Measurements from ENCODE around the gene GYS1.
A peak's percentile ranks its signal among the peaks of the same experiment; 100 is the strongest.
"Not testable (repeated sequence)": the region's sequence is repeated elsewhere in the genome, so short reads cannot be mapped to it uniquely, and the experiment has no call there.

Gene GYS1

DNA sequence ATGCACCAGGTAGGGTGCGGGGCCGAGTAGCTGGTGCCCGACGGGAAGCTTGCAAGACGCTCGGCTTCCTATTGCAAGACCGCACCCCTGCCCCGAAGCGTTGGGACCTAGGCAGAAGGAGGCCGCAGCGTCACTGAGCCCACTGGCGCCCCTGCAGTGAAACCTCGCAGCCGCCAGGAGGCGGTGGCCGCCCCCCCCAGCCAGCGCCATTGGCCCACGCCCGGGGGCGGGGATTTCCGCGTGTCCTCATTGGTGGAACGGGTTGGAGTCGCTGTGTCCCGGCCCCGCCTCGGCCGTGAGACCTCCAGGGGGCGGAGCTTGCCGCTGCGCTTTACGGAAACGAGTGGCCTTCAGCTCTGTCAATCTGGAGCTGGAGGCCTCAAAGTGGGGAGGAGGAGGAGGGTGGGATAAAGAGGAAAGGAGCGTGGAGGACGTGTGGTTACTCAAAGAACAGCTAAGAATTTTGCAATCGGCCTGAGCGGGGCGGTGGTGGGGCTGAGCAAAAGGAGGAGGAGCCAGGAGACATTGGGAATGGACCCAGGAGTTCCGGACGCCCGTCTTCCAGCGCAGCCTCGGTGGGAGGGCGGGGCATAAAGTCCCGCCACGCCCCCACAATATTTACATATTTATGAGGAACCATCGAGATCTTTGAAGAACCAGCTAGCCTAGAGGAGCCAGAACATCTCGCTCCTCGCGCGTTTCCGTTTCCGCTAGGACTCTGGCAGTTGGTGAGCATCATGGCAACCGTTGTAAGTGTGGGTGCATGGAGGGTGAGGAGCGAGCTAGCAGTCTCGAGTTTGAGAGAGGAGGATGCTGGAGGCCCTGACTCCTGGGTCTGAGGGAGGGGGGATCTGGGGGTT lies at the start of gene GYS1, which contains the start of gene RUVBL2:
GYS1 (minus strand) TSS at position 135 of the 860 bp plus-strand sequence. CDS start 197 bp downstream, outside the sequence.
RUVBL2 (plus strand) TSS at position 713 of the 860 bp plus-strand sequence; CDS start at position 738, 25 bp downstream.
- peak; percentile 100 for DNase-seq (ENCODE audit: low spot score)

DNA sequence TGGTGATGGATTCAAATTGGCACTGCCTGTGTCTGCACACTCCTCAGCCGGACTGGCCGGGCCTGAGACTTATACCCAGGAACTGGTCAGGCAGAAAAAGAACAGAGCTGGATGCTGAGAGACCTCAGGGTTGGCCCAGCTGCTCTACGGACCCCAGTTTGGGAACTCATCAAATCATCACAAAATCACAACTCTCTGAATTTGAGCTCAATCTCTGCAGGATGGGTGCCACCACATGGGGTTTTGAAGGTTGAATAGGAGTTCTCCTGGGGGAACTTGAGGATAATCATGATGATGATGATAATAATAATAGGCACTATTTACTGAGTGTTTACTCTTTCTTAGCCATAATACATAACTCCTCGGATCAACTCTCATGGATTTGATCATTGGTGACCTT lies 49.6 kb upstream of the GYS1 start:
- DNase-seq (ENCODE audit: low spot score), result not testable (repeated sequence)

DNA sequence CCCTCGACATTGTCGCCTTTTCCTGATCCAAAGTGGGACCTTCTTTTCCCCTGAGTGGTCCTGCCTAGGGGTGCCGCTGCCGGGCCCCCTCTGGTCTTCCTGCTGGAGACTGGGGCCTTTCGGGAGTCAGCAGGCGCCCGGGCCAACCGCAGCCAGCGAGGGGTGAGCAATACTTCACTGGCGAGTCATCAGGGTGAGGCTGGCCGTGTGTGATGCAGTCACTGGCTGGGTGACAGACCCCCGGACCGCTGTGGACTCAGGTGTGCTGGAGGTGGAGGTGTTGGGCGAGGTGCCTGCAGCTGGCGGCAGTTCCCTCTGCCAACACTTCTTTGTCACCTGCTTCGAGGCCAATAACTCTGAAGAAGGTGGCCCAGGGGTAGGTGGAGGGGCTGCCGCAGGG lies 49.1 kb upstream of the GYS1 start:
- DNase-seq (ENCODE audit: low spot score), result no peak

DNA sequence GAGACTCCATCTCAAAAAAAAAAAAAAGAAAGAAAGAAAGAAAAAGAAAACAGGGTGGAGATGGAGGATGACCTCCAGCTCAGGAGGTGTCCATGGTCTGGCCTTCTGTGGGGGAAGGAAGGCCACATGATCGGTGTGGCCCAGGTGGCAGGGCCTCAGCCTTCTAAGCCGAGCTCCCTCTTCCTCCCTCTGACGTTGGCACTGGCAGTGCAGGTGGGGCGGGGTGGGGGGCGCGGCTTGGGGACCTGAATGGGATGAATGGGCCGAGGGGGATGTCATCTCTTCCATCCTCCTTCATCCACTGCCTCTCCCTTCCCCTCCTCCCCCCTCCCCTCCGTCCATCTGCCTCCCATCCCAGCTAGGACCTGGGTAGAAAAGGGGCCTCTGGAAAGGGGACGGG lies 46.6 kb upstream of the GYS1 start:
- not testable (repeated sequence) for DNase-seq (ENCODE audit: low spot score)

DNA sequence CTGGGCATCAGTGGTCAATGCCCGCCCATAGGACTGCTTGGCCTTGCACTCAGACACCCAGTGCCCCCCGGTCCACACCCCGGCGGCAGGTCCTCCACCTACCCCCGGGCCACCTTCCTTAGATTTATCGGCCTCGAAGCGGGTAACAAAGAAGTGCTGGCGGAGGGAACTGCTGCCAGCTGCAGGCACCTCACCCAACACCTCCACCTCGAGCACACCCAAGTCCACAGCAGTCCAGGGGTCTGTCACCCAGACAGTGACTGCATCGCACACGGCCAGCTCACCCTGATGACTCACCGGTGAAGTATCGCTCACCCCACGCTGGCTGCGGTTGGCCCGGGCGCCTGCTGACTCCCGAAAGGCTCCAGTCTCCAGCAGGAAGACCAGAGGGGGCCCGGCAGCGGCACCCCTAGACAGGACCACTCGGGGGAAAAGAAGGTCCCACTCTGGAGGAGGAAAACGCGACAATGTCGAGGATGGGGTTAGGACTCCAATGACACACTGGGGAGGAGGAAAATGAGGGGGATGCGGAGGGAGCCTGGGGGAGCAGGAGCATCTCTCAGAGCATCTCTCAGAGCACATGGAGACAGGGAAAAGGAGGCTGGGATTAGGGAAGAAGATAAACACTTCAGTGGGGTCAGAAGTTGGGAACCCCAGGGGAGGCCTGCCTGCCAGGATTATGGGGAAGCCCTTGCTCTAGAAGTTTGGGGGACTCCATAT lies 45.6 kb upstream of the GYS1 start:
- DNase-seq (ENCODE audit: low spot score), result not testable (repeated sequence)

DNA sequence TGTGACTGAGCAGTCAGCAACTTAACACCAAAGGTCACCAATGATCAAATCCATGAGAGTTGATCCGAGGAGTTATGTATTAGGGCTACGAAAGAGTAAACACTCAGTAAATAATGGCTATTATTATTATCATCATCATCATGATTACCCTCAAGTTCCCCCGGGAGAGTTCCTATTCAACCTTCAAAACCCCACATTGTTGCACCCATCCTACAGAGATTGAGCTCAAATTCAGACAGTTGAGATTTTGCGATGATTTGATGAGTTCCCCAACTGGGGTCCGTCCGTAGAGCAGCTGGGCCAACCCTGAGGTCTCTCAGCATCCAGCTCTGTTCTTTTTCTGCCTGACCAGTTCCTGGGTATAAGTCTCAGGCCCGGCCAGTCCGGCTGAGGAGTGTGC lies 45.0 kb upstream of the GYS1 start:
- not testable (repeated sequence) for DNase-seq (ENCODE audit: low spot score)

DNA sequence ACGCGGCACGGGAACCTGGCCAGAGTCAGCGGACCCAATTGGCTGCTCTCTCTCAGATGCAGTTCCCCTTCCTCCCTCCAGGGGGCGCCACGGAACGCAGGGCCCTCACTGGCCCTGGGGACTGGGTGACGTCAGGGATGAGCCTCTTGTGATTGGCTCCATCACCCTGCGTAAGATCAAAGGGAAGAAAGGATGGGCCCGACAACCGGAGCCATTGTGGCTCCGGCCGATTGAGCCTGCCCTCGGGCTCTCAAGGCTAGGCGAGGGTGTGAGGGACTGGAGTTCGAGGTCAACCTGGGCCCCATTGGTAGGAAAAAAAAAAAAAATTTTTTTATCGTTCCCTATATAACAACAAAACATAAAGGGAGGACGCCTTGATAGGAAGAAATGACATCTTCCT lies 43.7 kb upstream of the GYS1 start, which contains the start of gene CGB1:
CGB1 (minus strand) TSS at position 81 of the 400 bp plus-strand sequence. CDS start 184 bp downstream, outside the sequence.
- DNase-seq (ENCODE audit: low spot score), result peak; percentile 58

DNA sequence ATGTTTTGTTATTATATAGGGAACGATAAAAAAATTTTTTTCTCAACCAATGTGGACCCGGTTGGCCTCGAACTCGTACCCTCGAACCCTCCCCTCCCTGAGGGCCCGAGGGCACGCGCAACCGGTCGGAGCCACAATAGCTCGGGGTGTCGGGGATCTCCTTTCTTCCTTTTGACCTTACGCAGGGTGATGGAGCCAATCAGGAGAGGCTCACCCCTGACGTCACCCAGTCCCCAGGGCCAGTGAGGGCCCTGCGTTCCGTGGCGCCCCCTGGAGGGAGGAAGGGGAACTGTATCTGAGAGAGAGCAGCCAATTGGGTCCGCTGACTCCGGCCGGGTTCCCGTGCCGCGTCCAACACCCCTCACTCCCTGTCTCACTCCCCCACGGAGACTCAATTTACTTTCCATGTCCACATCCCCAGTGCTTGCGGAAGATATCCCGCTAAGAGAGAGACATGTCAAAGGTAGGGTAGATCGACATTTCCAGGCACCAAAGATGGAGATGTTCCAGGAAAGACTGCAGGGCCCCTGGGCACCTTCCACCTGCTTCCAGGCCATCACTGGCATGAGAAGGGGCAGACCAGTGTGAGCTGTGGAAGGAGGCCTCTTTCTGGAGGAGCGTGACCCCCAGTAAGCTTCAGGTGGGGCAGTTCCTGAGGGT lies 38.7 kb upstream of the GYS1 start, which contains the start of gene CGB2:
CGB2 (plus strand) TSS at position 249 of the 660 bp plus-strand sequence; CDS start at position 455, 206 bp downstream.
- DNase-seq (ENCODE audit: low spot score), result peak; percentile 58

DNA sequence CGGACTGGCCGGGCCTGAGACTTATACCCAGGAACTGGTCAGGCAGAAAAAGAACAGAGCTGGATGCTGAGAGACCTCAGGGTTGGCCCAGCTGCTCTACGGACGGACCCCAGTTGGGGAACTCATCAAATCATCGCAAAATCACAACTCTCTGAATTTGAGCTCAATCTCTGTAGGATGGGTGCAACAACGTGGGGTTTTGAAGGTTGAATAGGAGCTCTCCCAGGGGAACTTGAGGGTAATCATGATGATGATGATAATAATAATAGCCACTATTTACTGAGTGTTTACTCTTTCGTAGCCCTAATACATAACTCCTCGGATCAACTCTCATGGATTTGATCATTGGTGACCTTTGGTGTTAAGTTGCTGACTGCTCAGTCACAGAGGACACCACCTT lies 37.2 kb upstream of the GYS1 start:
- not testable (repeated sequence) for DNase-seq (ENCODE audit: low spot score)

DNA sequence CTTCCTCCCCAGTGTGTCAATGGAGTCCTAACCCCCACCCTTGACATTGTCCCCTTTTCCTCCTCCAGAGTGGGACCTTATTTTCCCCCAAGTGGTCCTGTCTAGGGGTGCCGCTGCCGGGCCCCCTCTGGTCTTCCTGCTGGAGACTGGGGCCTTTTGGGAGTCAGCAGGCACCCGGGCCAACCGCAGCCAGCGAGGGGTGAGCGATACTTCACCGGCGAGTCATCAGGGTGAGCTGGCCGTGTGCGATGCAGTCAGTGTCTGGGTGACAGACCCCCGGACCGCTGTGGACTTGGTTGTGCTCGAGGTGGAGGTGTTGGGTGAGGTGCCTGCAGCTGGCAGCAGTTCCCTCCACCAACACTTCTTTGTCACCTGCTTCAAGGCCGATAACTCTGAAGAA lies 36.6 kb upstream of the GYS1 start:
- not testable (repeated sequence) for DNase-seq (ENCODE audit: low spot score)

DNA sequence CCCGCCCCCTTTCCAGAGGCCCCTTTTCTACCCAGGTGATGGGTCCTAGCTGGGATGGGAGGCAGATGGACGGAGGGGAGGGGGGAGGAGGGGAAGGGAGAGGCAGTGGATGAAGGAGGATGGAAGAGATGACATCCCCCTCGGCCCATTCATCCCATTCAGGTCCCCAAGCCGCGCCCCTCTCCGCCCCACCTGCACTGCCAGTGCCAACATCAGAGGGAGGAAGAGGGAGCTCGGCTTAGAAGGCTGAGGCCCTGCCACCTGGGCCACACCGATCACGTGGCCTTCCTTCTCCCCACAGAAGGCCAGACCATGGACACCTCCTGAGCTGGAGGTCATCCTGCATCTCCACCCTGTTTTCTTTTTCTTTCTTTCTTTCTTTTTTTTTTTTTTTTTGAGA lies 35.6 kb upstream of the GYS1 start:
- DNase-seq (ENCODE audit: low spot score), result not testable (repeated sequence)

DNA sequence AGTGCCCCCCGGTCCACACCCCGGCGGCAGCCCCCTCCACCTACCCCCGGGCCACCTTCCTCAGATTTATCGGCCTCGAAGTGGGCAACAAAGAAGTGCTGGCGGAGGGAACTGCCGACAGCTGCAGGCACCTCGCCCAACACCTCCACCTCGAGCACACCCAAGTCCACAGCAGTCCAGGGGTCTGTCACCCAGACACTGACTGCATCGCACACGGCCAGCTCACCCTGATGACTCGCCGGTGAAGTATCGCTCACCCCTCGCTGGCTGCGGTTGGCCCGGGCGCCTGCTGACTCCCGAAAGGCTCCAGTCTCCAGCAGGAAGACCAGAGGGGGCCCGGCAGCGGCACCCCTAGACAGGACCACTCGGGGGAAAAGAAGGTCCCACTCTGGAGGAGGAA lies 32.5 kb upstream of the GYS1 start:
- not testable (repeated sequence) for DNase-seq (ENCODE audit: low spot score)

DNA sequence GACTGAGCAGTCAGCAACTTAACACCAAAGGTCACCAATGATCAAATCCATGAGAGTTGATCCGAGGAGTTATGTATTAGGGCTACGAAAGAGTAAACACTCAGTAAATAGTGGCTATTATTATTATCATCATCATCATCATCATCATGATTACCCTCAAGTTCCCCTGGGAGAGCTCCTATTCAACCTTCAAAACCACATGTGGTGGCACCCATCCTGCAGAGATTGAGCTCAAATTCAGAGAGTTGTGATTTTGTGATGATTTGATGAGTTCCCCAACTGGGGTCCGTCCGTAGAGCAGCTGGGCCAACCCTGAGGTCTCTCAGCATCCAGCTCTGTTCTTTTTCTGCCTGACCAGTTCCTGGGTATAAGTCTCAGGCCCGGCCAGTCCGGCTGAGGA lies 32.0 kb upstream of the GYS1 start:
- DNase-seq (ENCODE audit: low spot score), result not testable (repeated sequence)

DNA sequence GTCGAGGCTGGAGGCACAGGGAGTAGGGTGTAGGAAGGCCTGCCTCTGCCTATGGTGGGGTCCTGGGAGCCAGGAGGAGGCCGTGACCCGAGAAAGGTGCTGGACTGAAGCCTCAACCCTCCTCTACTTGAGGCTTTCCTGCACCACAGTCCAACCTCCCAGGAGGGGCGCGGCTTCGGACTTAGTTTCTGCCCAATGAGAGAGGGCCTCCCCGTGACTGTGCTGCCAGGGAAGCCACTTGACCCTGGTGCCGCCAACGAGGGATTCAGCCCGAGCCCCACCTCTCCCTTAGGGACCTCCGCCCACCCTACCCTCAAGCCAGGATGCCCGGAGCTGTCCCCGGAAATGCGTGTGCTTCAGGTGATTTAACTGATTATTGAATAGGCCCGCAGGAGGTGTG lies 31.1 kb upstream of the GYS1 start, which contains the start of gene CGB3:
CGB3 (minus strand) TSS at position 101 of the 400 bp plus-strand sequence. CDS start 362 bp downstream, outside the sequence.
- not testable (repeated sequence) for DNase-seq (ENCODE audit: low spot score)

DNA sequence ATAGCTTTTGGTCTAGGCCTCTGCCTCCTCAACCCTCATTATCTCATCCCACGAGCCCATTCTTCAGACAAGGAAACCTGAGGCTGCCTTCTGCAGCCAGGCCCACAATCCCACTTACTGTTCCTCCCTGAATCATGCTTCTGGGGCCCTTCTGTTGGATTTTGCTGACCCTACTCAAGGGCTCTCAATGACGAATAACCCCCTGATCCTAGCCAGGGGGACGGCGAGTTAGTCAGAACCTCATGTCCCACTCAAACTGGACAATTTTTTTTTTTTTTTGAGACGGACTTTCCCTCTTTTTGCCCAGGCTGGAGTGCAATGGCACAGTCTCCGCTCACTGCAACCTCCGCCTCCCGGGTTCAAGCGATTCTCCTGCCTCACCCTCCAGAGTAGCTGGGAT lies 29.0 kb upstream of the GYS1 start:
- DNase-seq (ENCODE audit: low spot score), result no peak

DNA sequence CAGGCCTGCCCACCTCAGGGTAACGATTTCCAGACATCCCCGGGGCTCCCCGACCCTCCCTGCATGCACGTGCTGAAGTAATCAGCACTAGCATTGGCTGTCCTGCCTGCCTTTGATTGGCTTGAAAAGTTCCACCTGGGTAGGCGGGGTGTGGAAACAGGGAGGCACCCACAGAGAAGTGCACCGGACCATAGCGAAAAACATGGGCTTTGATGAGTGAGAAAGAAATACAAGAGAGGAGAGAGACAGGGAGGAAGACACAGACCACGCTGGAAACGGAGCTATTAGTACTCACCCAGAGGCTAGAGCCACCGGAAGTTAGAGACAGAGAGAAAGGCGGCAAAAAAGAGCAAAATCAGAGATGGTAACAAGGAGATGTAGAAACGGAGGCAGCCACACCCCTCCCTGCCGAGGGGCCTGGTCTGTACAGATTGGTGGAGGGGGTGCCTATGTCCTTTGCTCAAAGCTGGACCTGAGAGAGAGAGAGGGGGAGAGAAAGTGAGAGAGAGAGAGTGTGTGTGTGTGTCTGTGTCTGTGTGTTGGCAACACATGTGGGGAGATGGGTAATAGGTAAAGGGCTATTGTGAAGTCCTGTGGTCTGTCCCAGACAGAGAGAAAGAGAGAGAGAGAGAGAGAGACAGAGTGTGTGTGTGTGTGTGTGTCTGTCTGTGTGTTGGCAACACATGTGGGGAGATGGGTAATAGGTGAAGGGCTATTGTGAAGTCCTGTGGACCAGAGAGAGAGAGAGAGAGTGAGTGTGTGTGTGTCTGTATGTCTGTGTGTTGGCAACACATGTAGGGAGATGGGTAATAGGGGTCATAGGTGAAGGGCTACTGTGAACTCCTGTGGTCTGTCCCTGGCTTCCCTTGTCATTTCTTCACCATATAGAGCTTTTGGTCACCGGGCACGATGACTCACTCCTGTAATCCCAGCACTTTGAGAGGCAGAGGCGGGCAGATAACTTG lies 28.1 kb upstream of the GYS1 start:
- DNase-seq (ENCODE audit: low spot score), result no peak

DNA sequence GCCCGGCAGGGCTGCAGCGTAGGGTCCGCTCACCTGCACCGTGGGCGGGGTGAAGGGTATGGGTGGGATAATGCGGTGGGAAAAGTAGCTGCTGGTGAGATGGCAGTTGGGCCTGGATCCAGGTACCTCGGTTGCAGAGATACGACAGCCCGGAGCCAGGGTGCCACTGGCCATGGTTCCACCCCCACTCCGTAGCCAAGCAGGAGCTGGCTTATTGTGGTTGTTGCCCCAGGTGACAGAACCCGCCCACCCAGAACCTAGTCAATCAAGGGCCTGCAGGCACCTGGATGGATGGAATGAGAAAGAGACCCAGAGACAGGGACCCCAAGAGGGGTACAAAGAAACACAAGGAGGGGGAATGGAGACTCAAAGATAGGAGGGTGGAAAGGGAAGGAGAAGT lies 27.2 kb upstream of the GYS1 start:
- no peak for DNase-seq (ENCODE audit: low spot score)

DNA sequence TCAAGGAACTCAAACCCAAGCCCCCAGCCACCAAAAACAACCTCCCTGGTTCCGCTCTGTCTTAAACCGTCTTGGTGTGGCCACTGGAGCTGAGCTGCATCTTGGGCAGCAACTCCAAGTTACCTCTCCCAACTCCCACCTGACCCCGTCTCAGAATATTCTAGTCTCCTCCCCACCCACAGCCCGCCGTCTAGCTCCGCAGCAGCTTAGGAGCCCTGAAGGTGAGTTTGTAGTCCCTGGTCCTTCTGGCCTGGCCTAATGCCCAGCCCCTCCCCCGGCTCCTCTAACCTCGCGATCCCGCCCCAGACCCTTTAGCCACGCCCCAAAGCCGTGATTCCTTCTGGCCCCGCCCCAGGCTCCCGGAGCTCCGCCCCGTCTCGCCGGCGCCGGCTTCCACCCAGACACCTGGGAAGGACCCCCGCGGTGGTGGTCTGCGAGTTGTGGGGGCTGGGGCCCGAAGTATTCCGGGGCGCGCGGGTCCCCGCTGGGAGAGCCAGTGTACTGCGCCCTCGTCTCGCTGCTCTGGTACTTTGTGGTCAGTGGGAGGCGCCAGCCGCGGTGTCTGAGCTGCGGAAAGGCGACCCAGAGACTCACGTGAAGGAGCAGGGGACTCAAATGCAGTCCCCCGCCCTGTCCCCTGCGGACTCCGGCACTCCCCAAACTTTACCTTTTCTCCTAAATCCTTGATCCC lies 26.3 kb upstream of the GYS1 start:
- DNase-seq (ENCODE audit: low spot score), result no peak

DNA sequence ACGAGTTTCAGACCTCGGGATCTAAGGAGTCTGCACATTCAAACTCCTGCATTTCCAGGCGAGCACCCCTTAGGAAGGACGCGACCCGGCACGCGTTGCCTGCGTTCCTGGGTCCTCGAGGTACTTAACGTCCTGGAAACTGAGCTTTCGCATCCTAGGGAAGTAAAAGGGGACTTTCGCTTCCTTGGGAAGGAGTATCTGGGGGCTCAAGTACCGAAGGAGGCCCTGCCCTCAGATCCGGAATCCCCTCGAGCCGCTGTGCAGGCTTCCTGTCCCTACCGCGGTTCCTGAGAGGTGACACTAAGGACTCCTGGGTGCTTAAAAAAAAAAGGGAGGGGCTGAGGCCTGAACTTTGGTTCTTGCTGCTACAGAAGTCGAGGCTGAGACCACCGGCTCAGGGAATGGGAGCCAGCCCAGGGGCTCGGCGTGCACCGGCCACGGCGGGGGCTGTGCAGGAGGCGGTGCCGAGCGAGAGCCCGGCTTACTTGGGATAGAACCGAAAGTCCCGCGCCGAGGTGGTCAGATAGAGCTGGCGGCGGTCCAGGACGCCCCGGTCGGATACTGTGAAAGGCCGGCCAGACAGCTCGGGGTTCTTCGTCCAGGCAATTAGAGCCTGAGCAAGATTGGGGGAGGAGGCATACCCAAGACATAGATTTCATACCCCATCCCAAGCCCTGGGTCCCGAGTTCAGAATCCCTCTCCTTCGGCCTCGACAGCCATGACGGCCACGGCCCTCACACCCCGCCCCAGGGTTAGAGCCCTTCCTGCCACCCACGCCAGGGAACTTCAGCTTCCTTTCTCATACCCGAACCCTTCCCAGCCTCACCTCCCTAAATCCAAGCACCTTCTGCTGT lies 25.5 kb upstream of the GYS1 start:
- DNase-seq (ENCODE audit: low spot score), result not testable (repeated sequence)
